ENCODE measurements around the gene C1orf185. TPM values are rescaled to one million over a fixed set of nuclear protein-coding genes. Genes with fewer than 3 reads are reported as not detected.

Gene C1orf185
- total RNA-seq, 3 donors from 2014 or later, result not detected

Other genes starting within 250 kb of the C1orf185 start
- gene FAF1, start 142.0 kb upstream of the C1orf185 start, total RNA-seq, result 10 to 100 TPM; 59.8 to 64.2 (median 60.1) TPM
- gene CDKN2C, start 132.0 kb upstream of the C1orf185 start, total RNA-seq, result 1 to 10 TPM; 1.4 to 2.6 (median 1.4) TPM
- gene RNF11, start 134.0 kb downstream of the C1orf185 start, total RNA-seq, result 10 to 100 TPM; 29.7 to 33.3 (median 30.3) TPM
- under 1 TPM; 0.29 to 0.98 (median 0.38) TPM for gene TTC39A, start 228.3 kb downstream of the C1orf185 start, total RNA-seq

All from activated T-cell treated with anti-CD3 and anti-CD28 coated beads, Interleukin-2, amount 50 U/mL, for 4 hours (primary cell).